Loucy (cell line): ENCODE results near the gene KRT82.

Experiments used
- CTCF ChIP-seq: fragments of 200-600 bp; sonication (generic); conservative IDR thresholded peaks from 2 replicates; pipeline ENCODE4 v1.5.1; 2014; ENCODE audit warnings: mild to moderate bottlenecking, antibody characterized with exemption, low read length
- EZH2phosphoT487 ChIP-seq: fragments of 200-600 bp; IDR thresholded peaks from 2 replicates; pipeline ENCODE4 v1.6.1; 2018; ENCODE audit warnings: antibody characterized with exemption, mild to moderate bottlenecking, moderate library complexity, borderline replicate concordance

- TF ChIP-seq CTCF: no peak
- TF ChIP-seq EZH2phosphoT487: no peak
These were observed 32.5 kb upstream of the KRT82 start for GRCh38 chr12:52438305-52439301.
